Osteocyte (in vitro differentiated cells): ENCODE data around the gene PNPO. TPM values are rescaled to one million over a fixed set of nuclear protein-coding genes. Genes with fewer than 3 reads are reported as not detected.

Source experiments
- DNase-seq: peaks from one replicate; pipeline ENCODE4 v3.0.0; 2021; ENCODE audit warnings: mixed read lengths; ENCODE audit not compliant: unreplicated experiment; ENCODE audit errors: extremely low spot score
- H3K27ac Mint-ChIP-seq: one replicate; pipeline ENCODE4 v1.8.0; 2021; ENCODE audit warnings: mild to moderate bottlenecking, mixed read lengths; ENCODE audit not compliant: unreplicated experiment
- H3K27me3 Mint-ChIP-seq: one replicate; pipeline ENCODE4 v1.8.0; 2021; ENCODE audit warnings: mixed read lengths; ENCODE audit not compliant: unreplicated experiment
- H3K36me3 Mint-ChIP-seq: one replicate; pipeline ENCODE4 v1.8.0; 2021; ENCODE audit warnings: mixed read lengths; ENCODE audit not compliant: unreplicated experiment
- H3K4me1 Mint-ChIP-seq: one replicate; pipeline ENCODE4 v1.8.0; 2021; ENCODE audit warnings: mixed read lengths; ENCODE audit not compliant: unreplicated experiment
- H3K4me3 Mint-ChIP-seq: one replicate; pipeline ENCODE4 v1.8.0; 2021; ENCODE audit warnings: mild to moderate bottlenecking, moderate library complexity, mixed read lengths; ENCODE audit not compliant: unreplicated experiment
- H3K9me3 Mint-ChIP-seq: one replicate; pipeline ENCODE4 v1.8.0; 2021; ENCODE audit warnings: mixed read lengths; ENCODE audit not compliant: unreplicated experiment
- total RNA-seq: library from RNA; stranded (reverse); gene quantifications from 2 replicates; pipeline ENCODE4 v1.2.1, GENCODE V29; 2021
- TF ChIP-seq, protein P1 (sequence below): fragments of 200-600 bp; sonication (generic); IDR thresholded peaks from 2 replicates; pipeline ENCODE4 v1.5.0; 2021; ENCODE audit warnings: antibody characterized with exemption, mild to moderate bottlenecking, moderate library complexity

The PNPO gene
- total RNA-seq, 1 donor from 2014 or later = 9.0 TPM

DNA sequence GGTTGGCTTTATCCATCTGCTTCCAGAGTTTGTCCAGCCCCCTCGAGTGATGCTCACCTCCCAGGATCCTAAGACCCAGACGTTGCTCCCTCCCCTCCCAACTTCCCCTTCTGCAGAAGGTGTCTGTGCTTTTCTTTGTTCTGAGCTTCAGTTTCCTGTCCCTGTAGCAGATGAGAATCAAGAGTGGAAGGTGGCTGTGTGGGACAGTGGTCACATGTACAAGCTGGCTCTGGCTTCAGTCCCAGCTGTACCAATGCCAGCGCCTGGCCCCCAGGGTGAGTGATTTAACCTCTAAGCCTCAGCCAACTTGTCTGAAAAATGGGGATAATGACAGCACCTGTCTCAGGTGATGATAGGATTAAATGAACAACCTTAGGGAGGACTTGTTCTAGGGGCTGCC is 8.6 kb downstream of the PNPO start:
- no peaks in the 10 kb centered on the region for H3K36me3 Mint-ChIP-seq
- H3K4me1 Mint-ChIP-seq = peaks cover 7% of the 10 kb centered on the region
- no peak overlapping the region for H3K4me3 Mint-ChIP-seq
- no peak for DNase-seq
- no peaks in the 10 kb centered on the region for H3K27me3 Mint-ChIP-seq
- H3K27ac Mint-ChIP-seq = no peak overlapping the region
- TF ChIP-seq, protein P1, sequence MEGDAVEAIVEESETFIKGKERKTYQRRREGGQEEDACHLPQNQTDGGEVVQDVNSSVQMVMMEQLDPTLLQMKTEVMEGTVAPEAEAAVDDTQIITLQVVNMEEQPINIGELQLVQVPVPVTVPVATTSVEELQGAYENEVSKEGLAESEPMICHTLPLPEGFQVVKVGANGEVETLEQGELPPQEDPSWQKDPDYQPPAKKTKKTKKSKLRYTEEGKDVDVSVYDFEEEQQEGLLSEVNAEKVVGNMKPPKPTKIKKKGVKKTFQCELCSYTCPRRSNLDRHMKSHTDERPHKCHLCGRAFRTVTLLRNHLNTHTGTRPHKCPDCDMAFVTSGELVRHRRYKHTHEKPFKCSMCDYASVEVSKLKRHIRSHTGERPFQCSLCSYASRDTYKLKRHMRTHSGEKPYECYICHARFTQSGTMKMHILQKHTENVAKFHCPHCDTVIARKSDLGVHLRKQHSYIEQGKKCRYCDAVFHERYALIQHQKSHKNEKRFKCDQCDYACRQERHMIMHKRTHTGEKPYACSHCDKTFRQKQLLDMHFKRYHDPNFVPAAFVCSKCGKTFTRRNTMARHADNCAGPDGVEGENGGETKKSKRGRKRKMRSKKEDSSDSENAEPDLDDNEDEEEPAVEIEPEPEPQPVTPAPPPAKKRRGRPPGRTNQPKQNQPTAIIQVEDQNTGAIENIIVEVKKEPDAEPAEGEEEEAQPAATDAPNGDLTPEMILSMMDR = no peak
- no peaks in the 10 kb centered on the region for H3K9me3 Mint-ChIP-seq

DNA sequence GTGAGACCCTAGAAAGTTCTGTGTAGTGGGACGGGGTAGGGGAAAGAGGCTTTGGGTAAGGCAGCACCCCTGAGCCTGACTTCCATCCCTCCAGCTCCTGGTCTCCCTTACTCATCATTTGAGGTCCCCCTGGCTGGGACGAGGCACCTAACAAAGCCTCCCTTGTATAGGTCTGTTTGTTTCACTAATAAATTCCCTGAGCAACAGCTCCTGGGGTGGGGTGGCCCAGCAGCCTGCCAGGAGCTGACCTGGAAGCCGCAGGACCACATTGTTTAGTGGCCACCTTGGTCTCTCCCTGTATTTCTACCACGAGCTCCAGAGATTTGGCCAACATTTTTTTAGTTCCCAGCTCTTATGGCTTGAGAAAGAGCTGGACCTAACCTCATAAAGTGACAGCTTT is 9.1 kb downstream of the PNPO start:
- H3K4me3 Mint-ChIP-seq = no peak overlapping the region
- DNase-seq = no peak
- no peaks in the 10 kb centered on the region for H3K27me3 Mint-ChIP-seq
- peaks cover 7% of the 10 kb centered on the region for H3K4me1 Mint-ChIP-seq
- H3K36me3 Mint-ChIP-seq = no peaks in the 10 kb centered on the region
- no peak overlapping the region for H3K27ac Mint-ChIP-seq
- no peaks in the 10 kb centered on the region for H3K9me3 Mint-ChIP-seq
- TF ChIP-seq, protein P1 = no peak

DNA sequence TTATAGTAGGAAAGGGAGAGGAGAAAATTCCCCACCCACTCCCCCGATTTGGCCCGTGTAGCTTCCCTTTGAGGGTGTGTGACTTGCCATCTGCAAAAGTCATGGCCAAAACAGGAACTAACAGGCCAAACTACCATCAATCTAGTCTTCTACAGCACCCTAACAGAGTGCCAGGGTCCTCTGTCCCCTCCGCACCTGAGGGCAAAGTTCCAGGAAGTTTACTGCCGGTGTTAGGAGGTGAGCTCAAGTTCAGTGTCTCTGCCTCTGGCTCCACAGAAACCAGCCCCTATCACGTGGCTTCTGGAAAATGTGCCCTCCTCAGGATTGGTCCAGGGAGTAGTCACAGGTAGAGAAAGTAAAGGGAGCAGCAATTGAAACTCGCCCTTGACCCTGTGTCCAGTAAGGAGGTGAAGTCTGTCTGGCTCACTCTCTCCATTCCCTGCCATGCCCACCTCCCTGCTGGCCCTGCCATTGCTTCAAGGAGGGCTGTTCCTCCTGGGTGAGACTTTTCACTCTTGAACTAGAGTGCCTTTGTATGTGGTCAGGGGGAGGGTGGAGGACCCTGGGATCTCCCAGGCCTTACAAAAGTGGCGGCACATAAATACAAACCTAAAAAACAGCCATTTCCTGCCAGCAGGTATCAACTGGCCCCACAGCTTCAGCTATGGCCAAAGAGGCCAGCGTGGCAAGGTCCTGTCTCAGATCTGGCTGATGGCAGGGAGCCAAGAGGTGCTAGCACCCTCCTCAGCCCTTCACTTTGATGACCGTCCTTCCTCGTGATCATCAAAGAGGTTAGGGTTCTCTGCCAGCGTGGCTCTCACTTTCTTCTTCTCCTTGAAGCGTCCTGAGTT is 11.0 kb downstream of the PNPO start:
- H3K9me3 Mint-ChIP-seq = no peaks in the 10 kb centered on the region
- no peak overlapping the region for H3K4me3 Mint-ChIP-seq
- no peaks in the 10 kb centered on the region for H3K27me3 Mint-ChIP-seq
- H3K27ac Mint-ChIP-seq = no peak overlapping the region
- no peaks in the 10 kb centered on the region for H3K36me3 Mint-ChIP-seq
- no peak for DNase-seq
- H3K4me1 Mint-ChIP-seq = peaks cover 9% of the 10 kb centered on the region
- TF ChIP-seq, protein P1 = no peak

DNA sequence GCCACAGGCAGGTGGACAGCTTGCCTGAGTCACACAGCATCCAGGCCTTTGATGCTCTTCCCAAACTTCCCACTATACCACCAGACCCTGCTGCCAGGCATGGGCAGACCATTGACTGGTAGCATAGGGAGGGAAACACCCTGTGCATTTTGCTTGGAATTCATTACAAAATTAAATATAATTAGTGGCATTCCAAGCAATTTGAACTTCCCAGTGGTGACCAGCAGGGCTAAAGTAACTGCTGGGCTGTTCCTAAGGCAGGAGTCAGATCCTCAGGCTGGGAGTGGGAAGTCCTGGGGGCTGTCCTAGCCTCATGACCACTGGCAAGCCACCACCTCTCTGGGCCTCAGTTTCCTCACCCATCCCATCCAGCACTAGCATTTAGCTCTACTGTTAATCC is 12.5 kb downstream of the PNPO start:
- Mint-ChIP-seq H3K9me3 (no peaks in the 10 kb centered on the region), H3K4me3 (no peak overlapping the region), H3K27me3 (no peaks in the 10 kb centered on the region), H3K4me1 (peaks cover 9% of the 10 kb centered on the region), H3K27ac (no peak overlapping the region), H3K36me3 (no peaks in the 10 kb centered on the region)
- TF ChIP-seq, protein P1 = no peak
- no peak for DNase-seq

DNA sequence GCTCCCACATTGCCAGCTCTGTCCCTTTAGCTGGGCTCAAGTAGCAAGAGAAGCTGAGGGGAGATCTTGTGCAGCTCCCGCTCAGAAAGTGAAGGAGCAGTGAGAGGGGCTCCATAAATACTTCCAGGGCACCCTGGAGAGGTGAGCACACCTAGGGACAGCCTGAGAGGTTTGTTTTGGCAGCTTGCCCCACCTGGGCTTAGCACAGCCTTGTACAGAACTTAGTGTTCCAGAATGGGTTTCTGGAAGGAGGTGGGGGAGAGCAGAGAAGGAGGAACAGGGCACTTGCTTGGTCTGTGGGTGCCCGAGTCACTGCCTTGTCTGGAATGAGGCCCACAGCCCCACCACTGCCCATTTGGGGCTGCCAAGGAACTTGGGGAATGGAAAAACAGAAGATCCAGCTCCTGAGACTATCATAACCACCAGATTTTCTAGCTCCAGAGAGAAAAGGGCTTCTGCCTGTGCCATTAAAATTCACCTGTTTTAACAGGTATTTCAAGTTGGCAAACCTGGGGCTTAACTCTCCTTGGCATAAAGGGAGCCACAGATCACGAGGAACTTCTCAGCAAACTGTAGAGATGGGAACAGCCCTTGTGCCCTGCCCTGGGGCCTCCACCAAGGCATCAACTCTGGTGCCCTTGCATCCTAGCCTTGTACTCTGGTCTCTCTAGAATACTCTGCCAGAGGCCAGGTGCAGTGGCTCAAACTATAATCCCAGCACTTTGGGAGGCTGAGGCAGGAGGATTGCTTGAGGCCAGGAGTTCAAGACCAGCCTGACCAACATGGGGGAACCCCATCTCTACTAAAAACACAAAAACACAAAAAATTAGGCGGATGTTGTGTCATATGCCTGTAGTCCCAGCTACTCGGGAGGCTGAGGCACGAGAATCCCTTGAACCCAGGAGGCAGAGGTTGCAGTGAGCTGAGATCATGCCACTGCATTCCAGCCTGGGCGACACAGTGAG is 14.4 kb downstream of the PNPO start:
- Mint-ChIP-seq H3K27ac (no peak overlapping the region), H3K4me3 (no peak overlapping the region), H3K4me1 (peaks cover 2% of the 10 kb centered on the region), H3K36me3 (no peaks in the 10 kb centered on the region), H3K9me3 (no peaks in the 10 kb centered on the region), H3K27me3 (no peaks in the 10 kb centered on the region)
- TF ChIP-seq, protein P1 = no peak
- DNase-seq = no peak
